BJ (cell line): ENCODE results near the gene CACNA2D2. TPM values are rescaled to one million over a fixed set of nuclear protein-coding genes. Genes with fewer than 3 reads are reported as not detected.
A peak's percentile ranks its signal among the peaks of the same experiment; 100 is the strongest.

ENCODE experiments used
- CTCF ChIA-PET: fragments of 350-600 bp; formaldehyde crosslinking; extraction: SDS; loops from one replicate; lab custom pipeline; 2021; ENCODE audit warnings: antibody characterized with exemption, inconsistent platforms; lab: Yijun Ruan, JAX
- POLR2A ChIA-PET: fragments of 300-600 bp; sonication (Branson Sonifier 250); formaldehyde crosslinking; extraction: SDS; loops from one replicate; lab custom pipeline; 2021; ENCODE audit warnings: antibody characterized with exemption; lab: Charles Lee
- DNase-seq: peaks from one replicate; pipeline ENCODE4 v3.0.0-alpha.2; 2011; ENCODE audit warnings: low read depth
- H3K27me3 ChIP-seq: 2 replicates; pipeline ENCODE4 v1.6.0; 2011; ENCODE audit warnings: low read length; ENCODE audit not compliant: control insufficient read depth, insufficient read depth
- H3K36me3 ChIP-seq: 2 replicates; pipeline ENCODE4 v1.5.1; 2011; ENCODE audit warnings: low read length; ENCODE audit not compliant: control insufficient read depth, insufficient read depth
- H3K4me3 ChIP-seq: 2 replicates; pipeline ENCODE4 v1.5.1; 2011; ENCODE audit warnings: low read depth, mild to moderate bottlenecking, control low read depth, low read length
- polyA plus RNA-seq: library from polyadenylated mRNA; depleted of rRNA; stranded (reverse); fragments of >200 nt; gene quantifications from 2 replicates; pipeline ENCODE4 v1.2.3, GENCODE V29; 2011
- TF ChIP-seq, protein P1 (sequence below): IDR thresholded peaks from 2 replicates; pipeline ENCODE4 v1.5.1; 2011; ENCODE audit warnings: low read depth, mild to moderate bottlenecking, control low read depth, inconsistent platforms, low read length, moderate library complexity; ENCODE audit not compliant: insufficient read depth

Gene CACNA2D2
- polyA plus RNA-seq, 1 experiment = 0.11 TPM

DNA sequence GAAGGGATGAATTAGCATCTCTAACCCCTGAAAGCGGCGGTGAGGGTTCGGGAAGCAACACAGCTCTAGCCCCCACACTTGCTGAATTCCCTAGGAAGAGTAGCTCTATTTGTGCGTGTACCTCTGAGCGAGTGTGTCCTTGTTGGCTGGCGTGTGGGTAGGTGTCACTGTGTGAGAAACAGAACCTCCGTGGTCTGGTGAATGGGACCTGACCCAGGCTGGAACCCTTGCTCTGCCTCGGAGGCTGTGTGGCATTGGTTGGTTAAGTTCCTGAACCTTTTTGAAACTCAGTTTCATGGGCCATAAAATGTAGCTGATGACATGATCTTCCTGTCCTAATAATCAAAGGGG lies 143.7 kb downstream of the CACNA2D2 start:
- ChIA-PET CTCF (no interaction called here), POLR2A (no interaction called here)
- TF ChIP-seq, protein P1, sequence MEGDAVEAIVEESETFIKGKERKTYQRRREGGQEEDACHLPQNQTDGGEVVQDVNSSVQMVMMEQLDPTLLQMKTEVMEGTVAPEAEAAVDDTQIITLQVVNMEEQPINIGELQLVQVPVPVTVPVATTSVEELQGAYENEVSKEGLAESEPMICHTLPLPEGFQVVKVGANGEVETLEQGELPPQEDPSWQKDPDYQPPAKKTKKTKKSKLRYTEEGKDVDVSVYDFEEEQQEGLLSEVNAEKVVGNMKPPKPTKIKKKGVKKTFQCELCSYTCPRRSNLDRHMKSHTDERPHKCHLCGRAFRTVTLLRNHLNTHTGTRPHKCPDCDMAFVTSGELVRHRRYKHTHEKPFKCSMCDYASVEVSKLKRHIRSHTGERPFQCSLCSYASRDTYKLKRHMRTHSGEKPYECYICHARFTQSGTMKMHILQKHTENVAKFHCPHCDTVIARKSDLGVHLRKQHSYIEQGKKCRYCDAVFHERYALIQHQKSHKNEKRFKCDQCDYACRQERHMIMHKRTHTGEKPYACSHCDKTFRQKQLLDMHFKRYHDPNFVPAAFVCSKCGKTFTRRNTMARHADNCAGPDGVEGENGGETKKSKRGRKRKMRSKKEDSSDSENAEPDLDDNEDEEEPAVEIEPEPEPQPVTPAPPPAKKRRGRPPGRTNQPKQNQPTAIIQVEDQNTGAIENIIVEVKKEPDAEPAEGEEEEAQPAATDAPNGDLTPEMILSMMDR = no peak
- Histone ChIP-seq H3K4me3 (peak overlapping the region; percentile 13), H3K27me3 (no peaks in the 10 kb centered on the region), H3K36me3 (peaks cover 11% of the 10 kb centered on the region)
- DNase-seq = no peak

DNA sequence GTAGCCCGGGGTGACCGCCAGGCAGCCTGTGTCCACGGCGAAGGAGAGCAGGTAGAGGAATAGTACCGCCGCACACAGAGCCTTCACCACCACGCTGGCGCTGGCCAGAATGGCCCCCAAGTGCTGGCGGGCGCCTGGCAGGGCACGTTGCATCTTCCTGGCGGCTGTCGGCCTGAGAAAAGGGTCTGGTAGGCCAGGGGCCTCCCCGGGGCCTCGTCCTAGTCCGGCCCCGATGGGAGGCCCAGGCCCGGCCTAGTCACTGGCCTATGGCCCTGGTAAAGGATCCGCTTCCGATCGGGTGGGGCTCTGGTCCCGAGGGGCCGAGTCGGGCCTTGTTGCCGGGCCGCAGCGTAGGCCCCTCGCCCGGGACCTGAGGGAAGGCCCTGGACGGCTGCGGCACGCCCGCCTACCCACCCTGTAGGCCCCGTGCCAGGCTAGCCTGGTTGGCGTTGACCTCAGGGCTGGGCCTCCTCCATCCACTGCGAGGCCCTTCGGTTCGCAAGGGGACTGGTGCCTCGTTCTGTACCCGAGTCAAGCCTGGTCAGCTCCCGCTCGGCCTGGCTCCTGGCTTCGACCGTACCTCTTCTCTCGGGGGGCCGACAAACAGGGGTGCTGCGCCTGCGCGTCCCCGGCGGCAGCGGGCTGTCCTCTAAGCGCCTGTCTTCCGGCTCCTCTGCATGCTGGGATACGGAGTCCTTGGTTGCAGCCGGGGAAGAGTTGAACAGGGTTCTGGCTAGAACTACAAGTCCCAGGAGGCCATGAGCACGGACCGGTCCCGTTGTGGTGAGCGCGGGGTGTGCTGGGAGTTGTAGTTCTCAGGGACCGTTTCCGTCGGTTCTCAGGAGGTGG lies 144.3 kb downstream of the CACNA2D2 start, which contains the start of gene TMEM115:
TMEM115 (minus strand) TSS at position 611 of the 849 bp plus-strand sequence; CDS start at position 153, 458 bp downstream.
- TF ChIP-seq, protein P1 = no peak
- Histone ChIP-seq H3K4me3 (peak within 1 kb of the TSS; percentile 76), H3K27me3 (no peaks in the 10 kb centered on the region), H3K36me3 (peaks cover 16% of the 10 kb centered on the region)
- ChIA-PET CTCF (no interaction called here), POLR2A (interaction anchor here (0.5 to 0.6 kb wide), 2 partner anchors 22 to 207 kb away, joined by 4 to 5 read pairs; no protein-coding TSS in a partner anchor)
- DNase-seq = peak; percentile 98

DNA sequence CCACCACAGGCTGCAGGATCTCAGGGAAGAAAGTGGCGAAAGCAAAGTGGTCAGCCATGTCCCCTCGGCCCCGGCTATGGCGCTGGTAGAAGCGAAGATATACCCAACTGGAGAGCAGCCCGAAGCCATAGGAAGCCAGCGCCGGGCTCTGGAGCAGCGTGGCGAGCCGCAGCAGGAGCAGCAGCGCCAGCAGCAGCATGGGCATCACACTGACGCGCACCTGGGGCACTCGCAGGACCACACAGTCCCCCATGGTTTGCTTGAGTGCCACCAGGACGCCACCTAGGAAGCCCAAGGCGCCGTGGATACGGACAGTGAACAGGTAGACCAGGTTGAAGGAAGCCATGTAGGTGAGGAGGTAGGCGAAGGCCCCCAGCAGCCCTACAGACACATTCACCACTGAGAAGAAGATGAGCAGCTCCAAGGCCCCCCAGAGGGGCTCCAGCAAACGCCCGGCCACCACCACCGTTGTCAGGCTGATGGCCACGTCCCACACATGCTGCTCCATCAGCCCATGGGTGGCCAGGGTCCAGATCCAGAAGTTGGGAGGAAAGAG lies 145.0 kb downstream of the CACNA2D2 start:
- DNase-seq = no peak
- no peaks in the 10 kb centered on the region for H3K27me3 ChIP-seq
- POLR2A ChIA-PET = no interaction called here
- CTCF ChIA-PET = no interaction called here
- peaks cover 19% of the 10 kb centered on the region for H3K36me3 ChIP-seq
- TF ChIP-seq, protein P1 = no peak
- peak overlapping the region; percentile 76 for H3K4me3 ChIP-seq

DNA sequence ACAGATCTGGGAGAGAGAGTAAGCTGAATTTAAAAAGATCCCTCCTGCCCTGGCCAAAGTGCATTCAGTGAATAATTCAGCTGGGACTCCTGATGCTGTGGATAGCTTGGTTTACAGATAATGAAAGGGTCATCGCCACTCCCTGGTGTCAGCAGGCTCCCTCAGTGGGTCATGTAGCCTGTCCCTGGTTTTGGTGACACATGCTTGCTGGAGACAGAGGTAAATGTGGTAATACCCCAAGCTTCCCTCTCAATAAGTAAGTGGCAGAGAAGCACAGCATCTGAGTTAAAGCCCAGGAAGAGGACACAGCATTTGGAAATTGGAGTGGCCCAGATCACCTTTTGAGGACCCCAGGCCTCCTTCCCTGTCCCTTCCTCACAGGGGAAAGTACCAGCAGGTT lies 146.0 kb downstream of the CACNA2D2 start:
- DNase-seq = no peak
- POLR2A ChIA-PET = no interaction called here

More for the DNA sequence above, 146.0 kb downstream of the CACNA2D2 start:
- CTCF ChIA-PET = interaction anchor here (1.0 to 1.3 kb wide), 4 partner anchors 10 to 191 kb away, joined by 3 to 7 read pairs (median 3); no protein-coding TSS in a partner anchor
- H3K36me3 ChIP-seq = peaks cover 23% of the 10 kb centered on the region
- peak overlapping the region; percentile 76 for H3K4me3 ChIP-seq
- TF ChIP-seq, protein P1 = no peak
- H3K27me3 ChIP-seq = no peaks in the 10 kb centered on the region
